T47D (cell line): ENCODE results near the gene SYCE3.
"Not testable (repeated sequence)": the region's sequence is repeated elsewhere in the genome, so short reads cannot be mapped to it uniquely, and the experiment has no call there.

Experiments
- DNase-seq, 2 experiments: peaks; one replicate each; pipeline versions ENCODE4 v3.0.0 to v3.0.0-alpha.2; 2011 to 2012; ENCODE audit warnings: low read depth in 1 of 2, low spot score in 1 of 2
- JUND ChIP-seq: IDR thresholded peaks from 2 replicates; pipeline ENCODE4 v1.6.1; 2012; ENCODE audit warnings: low read depth
- in situ Hi-C: cut with HindIII; loops from 2 replicates; pipeline ENCODE4 v1.10.0; 2016; ENCODE audit warnings: low sequenced_read_pairs, low pct_unique_long_range_greater_than_20kb

The SYCE3 gene

DNA sequence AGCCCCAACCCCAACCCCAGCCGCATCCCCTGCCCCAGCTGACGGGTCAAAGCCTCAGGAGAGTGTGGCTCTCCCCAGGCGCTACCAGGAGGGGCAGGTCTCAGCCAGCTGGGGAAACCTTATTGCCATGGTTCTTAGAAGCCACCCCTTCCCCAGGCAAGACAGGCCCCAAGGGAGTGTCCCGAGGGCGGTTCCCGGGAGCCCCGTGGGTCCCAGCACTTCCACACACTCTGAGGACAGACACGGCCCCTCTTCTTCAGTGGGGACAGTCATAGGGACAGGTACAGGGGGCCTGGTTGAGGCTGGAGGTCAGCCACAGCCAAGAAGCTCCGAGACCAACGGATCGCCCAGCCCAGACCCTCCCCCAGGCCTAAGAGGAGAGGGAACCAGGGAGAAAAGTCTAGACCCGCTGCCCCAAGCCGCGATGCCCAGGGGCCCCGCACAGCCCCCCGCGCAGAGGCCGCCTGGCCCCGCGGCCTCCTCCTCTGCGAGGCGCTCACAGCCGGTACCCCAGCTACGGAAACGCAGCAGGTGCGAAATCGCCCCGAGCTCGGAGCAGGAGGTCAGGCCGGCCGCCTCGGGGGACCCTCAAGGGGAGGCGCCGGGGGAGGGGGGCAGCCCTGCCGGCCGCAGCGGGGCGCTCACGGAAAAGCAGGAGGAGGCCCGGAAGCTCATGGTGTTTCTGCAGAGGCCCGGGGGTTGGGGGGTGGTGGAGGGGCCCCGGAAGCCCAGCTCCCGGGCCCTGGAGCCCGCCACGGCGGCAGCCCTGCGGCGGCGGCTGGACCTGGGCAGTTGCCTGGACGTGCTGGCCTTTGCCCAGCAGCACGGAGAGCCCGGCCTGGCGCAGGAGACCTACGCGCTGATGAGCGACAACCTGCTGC, 14.4 kb downstream of the SYCE3 start:
- DNase-seq: no peak

DNA sequence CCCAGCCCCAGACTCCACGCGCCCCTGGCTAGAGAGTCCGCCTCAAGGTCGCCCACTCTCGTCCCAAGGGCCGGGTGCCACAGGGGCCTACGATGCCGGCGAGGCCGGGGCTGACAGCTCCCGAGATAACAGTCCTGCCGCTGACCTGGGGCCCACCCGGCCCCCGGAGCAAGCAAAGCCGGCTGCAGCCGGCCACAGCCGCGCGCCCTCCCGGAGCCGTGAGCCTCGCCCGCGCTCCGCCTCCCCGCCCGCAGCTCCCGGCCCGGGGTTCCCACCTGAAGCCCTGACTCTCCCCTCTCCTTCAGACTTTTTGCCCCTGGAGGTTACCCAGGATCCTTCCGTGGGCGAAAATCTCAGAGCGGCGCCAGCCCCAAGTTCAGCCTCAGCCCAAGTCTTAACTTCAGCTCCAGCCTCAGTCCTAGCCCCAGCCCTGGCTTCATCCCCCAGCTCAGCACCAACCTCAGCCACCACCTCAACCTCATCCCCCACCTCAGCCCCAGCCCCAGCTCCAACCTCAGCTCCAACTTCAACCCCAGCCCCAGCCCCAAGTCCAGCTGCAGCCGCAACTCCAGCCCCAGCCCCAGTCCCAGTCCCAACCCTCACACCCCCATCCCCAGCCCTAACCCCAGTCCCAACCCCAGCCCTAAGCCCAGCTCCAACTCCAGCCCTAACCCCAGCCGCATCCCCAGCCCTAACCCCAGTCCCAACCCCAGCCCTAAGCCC, 15.3 kb downstream of the SYCE3 start:
- in situ Hi-C loops: no loop called here
- no peak for DNase-seq
- no peak for TF ChIP-seq JUND

More for the DNA sequence above, 14.4 kb downstream of the SYCE3 start:
- in situ Hi-C loops: no loop called here
- no peak for TF ChIP-seq JUND

DNA sequence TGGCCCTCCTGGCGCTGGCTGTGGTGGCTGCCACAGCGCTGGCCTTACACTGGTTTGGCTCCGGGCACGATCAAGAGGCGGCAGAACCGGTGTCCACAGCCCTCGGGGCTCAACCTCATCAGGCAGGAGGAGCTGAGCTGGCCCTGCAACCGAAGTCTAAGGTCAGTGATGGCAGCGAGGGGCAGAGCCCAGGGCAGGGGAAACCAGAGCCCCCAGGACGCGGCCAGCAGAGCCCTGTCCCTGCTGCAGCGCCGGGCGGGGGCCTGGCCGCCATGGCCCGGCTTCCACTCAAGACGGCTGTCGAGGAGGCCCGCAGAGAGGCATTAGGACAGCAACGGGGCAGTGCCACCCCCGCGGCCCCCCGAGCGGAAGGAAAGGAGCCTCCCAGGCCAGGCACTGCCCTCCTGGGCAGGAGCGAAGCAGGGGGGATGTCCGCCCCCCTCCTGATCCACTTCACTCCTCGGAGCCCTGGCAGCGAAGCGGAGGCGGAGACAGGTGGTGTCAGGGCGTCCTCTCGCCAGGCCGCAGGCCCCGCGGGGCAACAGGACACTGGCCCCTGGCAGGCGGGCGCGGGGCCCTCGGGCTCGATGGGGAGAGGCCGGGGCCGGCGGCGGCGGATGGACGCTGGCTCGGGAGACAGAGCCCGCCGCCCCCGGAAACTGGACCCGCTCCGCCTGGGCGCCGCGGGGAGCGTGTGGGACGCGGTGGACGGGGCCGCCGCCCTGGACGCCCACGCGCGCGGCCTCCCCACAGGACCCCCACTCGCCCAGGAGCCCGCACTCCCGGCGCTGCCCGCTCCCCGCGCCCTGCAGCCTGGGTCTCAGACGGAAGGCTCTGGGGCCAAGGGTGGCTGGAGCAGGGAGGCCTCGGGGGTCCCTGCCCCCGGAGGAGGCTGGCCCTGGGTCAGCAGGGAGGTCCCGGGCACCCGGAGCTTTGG, 16.1 kb downstream of the SYCE3 start:
- in situ Hi-C loops: no loop called here
- TF ChIP-seq JUND: no peak
- peak in 1 of 2 experiments; percentile 38 for DNase-seq

DNA sequence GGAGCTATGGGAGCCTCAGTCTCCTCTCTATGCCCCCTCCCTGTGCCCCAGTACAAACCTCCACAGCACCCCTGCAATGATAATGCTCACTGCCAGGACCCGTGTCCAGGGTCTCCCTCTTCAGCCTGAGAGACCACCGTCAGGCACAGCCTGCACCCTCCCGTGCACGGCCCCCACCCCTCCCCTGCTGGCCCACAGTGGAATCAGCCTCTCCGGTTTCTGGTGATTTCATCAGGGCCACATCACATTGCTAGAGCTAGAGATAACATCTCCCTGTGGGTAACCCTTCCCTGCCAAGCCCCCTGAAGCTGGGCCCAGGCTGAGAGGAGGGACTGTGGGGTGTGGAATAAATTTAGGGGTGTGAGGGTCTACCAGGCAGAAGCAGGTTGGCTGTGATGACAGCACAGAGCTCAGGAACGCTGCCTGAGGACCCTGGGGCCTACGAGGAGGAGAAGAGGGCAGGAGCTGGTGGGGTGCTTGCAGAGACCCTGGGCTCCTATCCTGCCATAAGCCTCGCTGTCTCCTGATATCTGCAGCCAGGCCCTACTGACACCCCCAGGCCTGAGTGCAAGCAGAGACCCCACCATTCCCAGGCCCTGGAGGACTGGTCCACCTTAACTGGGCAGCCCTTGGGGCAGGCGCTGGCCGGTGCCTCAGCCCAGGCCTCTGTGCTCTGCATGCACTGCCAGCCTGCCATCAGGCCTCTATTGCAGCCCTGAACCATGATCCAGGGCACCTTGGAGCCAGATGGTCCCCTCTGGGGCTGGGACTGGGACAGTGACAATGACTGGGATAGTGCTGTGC, 17.0 kb downstream of the SYCE3 start, which contains the start of gene KLHDC7B:
Gene KLHDC7B (plus strand): TSS at position 378 of the 804 bp plus-strand sequence. CDS start 345 bp downstream, at position 723.
- no peak for TF ChIP-seq JUND
- in situ Hi-C loops: no loop called here
- DNase-seq: no peak

DNA sequence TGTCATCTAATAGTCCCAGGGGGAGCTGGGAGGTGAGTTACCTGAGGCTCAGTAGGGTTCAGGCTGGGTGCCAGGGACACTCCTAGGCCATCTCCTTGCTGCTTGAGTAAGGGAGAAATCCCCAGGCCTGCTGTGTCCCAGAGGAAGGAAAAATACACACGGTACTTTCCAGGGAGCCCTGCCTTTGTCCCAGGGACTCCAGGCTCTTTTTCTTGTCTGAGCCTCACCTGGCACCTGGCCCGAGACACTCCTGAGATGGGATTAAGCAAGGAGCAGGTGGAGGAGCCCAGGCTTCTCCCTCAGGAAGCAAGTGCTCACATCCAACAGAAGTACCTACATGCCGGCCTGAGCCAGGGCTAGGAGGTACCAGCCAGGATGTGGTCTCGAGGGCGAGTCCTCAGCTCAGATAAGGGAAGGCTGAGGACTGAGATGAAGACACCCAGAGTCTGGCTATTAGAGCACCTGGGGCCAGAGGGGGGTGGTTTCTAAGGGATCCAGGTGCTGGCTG, 17.9 kb downstream of the SYCE3 start:
- TF ChIP-seq JUND: no peak
- peak in 1 of 2 experiments; percentile 36 for DNase-seq
- in situ Hi-C loops: no loop called here

DNA sequence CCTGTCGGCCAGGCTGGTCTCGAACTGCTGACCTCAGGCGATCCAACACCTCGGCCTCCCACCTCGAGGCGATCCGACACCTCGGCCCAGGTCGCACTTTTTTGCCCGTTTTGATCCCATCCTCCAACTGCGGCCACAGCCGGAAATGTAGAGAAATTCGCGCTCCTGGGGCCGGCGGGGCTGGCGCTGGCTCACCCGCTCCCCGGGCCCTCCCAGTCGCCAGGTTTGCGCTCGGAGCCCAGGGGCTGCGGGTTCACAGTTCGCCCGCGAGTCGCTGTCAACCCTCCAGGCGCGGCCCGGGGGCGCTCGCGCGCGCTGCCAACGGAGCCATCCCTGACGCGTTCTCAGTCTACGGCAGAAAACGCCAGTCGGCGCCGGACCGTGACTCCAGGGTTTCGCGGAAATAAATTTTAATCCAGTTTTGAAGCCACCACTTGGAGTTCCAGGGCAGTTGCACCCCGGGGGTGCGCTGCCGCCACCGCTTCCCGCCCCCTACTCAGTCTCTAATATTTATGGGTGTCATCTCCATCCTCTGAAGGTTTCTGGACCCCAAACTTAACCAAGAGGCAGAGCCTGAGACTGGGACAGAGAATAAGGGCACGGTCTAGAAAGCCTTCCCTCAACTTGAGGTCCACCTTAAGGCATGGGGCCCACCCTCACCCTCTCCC, 18.5 kb downstream of the SYCE3 start:
- TF ChIP-seq JUND: no peak
- DNase-seq: peak; percentile 65 to 77
- in situ Hi-C loops: no loop called here

DNA sequence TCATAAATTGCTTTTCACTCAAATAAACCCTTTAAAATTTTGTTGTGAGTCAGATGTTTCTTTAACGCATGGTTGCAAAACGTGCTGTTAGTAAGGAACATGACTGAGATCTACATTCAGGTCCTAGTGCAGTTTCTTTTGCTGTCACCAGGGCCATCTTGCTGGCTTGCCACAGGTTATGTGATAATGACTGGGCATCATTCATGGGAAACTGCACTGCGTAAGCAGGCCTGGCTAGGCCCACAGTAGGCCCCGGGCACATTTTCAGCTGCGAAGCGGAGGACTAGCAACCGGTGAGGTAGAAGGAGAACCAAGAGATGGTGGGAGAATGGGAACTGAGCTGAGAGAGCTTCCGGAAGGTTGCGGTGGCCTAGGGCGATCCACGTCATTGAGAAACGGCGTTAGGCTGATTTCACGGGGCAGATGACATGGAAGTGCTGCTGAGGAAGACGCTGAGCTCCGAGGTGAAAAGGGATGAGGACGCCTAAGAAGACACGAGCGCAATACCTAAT, 20.2 kb downstream of the SYCE3 start:
- in situ Hi-C loops: no loop called here
- DNase-seq: no peak
- no peak for TF ChIP-seq JUND

DNA sequence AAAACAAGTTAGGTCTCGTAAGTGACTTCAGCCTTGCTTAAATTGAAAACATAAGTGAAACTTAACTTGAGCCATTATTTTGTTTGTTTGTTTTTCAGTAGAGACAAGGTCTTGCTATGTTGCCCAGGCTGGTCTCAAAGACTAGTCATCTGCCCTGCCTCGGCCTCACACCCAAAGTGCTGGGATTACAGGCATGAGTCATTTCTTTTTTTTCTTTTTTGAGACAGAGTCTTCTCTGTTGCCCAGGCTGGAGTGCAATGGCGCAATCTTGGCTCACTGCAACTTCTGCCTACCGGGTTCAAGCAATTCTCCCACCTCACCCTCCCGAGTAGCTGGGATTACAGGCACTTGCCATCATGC, 21.1 kb downstream of the SYCE3 start:
- DNase-seq, in situ Hi-C loops: not testable (repeated sequence)

DNA sequence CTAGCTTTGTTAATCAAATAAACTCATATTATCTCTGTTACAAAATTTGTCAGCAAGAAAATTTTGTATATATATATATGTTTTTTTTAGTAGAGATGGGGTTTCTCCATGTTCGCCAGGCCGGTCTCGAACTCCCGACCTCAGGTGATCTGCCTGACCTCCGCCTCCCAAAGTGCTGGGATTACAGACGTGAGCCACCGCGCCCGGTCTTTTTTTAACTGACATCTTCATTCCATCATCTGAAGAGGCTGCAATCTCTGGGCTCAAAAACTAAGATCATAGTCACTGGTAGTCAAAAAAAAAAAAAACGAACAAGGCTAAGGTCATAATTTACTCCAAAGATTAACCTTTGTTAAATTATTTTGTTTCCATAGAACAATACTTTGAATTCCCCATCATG, 22.3 kb downstream of the SYCE3 start:
- DNase-seq: no peak
- in situ Hi-C loops: no loop called here
- no peak for TF ChIP-seq JUND

DNA sequence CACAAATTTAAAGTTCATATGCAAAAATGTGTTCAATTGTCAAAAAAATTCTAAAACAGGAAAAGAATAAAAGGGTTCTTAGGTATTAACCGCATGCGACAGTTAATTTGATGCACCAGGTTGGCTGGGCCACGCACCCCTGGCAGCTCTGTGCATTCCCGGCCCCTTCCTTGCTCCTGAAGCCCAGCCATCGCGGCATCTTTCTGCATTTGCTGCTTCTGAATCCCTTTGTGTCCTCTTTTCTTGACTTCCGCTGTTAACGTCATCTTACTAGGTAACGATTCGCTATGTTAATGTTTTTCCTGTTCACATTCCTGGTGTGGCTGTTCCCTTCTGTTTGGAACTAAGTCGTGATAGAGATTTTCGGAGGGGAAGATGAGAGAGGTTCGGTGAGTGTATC, 25.0 kb downstream of the SYCE3 start:
- no peak for DNase-seq
- no peak for TF ChIP-seq JUND

DNA sequence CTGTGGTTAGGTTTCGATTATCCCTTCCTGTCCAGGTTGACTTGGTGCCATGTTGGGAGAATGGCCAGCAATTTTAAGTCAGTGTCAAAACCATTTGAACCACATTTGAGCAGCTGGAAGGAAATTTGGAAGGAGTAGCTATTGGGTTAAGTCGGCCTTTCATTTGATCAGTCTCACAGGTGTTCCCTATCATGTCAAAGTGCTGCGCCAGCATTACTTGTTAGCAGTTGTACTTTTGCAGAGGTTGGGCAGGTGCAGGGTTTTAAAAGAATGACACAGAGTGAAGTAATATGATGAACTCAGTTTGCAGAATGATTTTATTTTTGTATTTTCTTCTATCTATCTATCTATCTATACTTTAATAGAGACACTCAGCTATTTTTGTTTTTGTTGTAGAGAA, 26.5 kb downstream of the SYCE3 start:
- no peak for TF ChIP-seq JUND
- no peak for DNase-seq
- in situ Hi-C loops: no loop called here

More for the DNA sequence above, 25.0 kb downstream of the SYCE3 start:
- in situ Hi-C loops: no loop called here
